SK-N-SH treated with all-trans-retinoic acid at 6 μM for 48 hours (cell line): ENCODE measurements around the gene H3-3A.

Experiments used
- ATAC-seq: fragments of 200-7000 bp; cut with Tn5 transposase; 3 replicates; pipeline ENCODE4 v1.9.1; 2020; ENCODE audit warnings: mild to moderate bottlenecking, moderate library complexity
- ARNTL ChIP-seq: fragments of 450-650 bp; formaldehyde crosslinking; IDR thresholded peaks from 2 replicates; pipeline ENCODE4 v1.5.0; 2020; ENCODE audit warnings: low read depth, mild to moderate bottlenecking, moderate library complexity, borderline replicate concordance
- BACH2 ChIP-seq: fragments of 250-450 bp; sonication (Bioruptor Pico); IDR thresholded peaks from 2 replicates; pipeline ENCODE4 v1.9.0; 2021; ENCODE audit warnings: mild to moderate bottlenecking, borderline replicate concordance
- CSDC2 ChIP-seq: fragments of 250-450 bp; sonication (Bioruptor Pico); IDR thresholded peaks from 2 replicates; pipeline ENCODE4 v1.5.0; 2020; ENCODE audit warnings: mild to moderate bottlenecking, moderate library complexity
- ESRRG ChIP-seq: fragments of 250-450 bp; sonication (Bioruptor Pico); IDR thresholded peaks from 2 replicates; pipeline ENCODE4 v1.6.1; 2021; ENCODE audit warnings: mild to moderate bottlenecking
- GLIS3 ChIP-seq: fragments of 250-450 bp; sonication (Bioruptor Pico); IDR thresholded peaks from 2 replicates; pipeline ENCODE4 v1.5.0; 2020; ENCODE audit warnings: mild to moderate bottlenecking, moderate library complexity
- ISL1 ChIP-seq: fragments of 250-450 bp; sonication (Bioruptor Pico); IDR thresholded peaks from 2 replicates; pipeline ENCODE4 v2.1.2; 2022; ENCODE audit warnings: mild to moderate bottlenecking, moderate library complexity
- OSR1 ChIP-seq: fragments of 250-450 bp; sonication (Bioruptor Pico); IDR thresholded peaks from 2 replicates; pipeline ENCODE4 v1.8.0; 2022; ENCODE audit warnings: moderate library complexity, mild to moderate bottlenecking, inconsistent platforms
- PPARA ChIP-seq: fragments of 250-450 bp; sonication (Bioruptor Pico); IDR thresholded peaks from 2 replicates; pipeline ENCODE4 v1.5.0; 2020; ENCODE audit warnings: mild to moderate bottlenecking, borderline replicate concordance
- RARB ChIP-seq: fragments of 250-450 bp; sonication (Bioruptor Pico); IDR thresholded peaks from 2 replicates; pipeline ENCODE4 v1.8.0; 2021; ENCODE audit warnings: mild to moderate bottlenecking, moderate library complexity
- TCF4 ChIP-seq: fragments of 250-450 bp; sonication (Bioruptor Pico); IDR thresholded peaks from 2 replicates; pipeline ENCODE4 v1.8.0; 2021; ENCODE audit warnings: mild to moderate bottlenecking, moderate library complexity, borderline replicate concordance
- TOX ChIP-seq: fragments of 250-450 bp; sonication (Bioruptor Pico); IDR thresholded peaks from 2 replicates; pipeline ENCODE4 v1.8.0; 2021; ENCODE audit warnings: mild to moderate bottlenecking, moderate library complexity, borderline replicate concordance
- ZC3H10 ChIP-seq: fragments of 250-450 bp; sonication (Bioruptor Pico); IDR thresholded peaks from 2 replicates; pipeline ENCODE4 v1.5.1; 2021; ENCODE audit warnings: mild to moderate bottlenecking, moderate library complexity
- ZFP3 ChIP-seq: fragments of 250-450 bp; sonication (Bioruptor Pico); IDR thresholded peaks from 2 replicates; pipeline ENCODE4 v1.5.0; 2020; ENCODE audit warnings: mild to moderate bottlenecking, moderate library complexity
- ZFP30 ChIP-seq: fragments of 450-650 bp; formaldehyde crosslinking; IDR thresholded peaks from 2 replicates; pipeline ENCODE4 v1.5.0; 2022; ENCODE audit warnings: mild to moderate bottlenecking, moderate library complexity
- ZNF565 ChIP-seq: fragments of 450-650 bp; formaldehyde crosslinking; conservative IDR thresholded peaks from 2 replicates; pipeline ENCODE4 v1.5.0; 2020; ENCODE audit warnings: low read depth, mild to moderate bottlenecking, moderate library complexity
- ZNF8 ChIP-seq: fragments of 450-650 bp; formaldehyde crosslinking; IDR thresholded peaks from 2 replicates; pipeline ENCODE4 v1.5.0; 2020; ENCODE audit warnings: mild to moderate bottlenecking, moderate library complexity
- TF ChIP-seq, protein P1 (sequence below): fragments of 250-450 bp; sonication (Bioruptor Pico); IDR thresholded peaks from 2 replicates; pipeline ENCODE4 v1.5.1; 2020; ENCODE audit warnings: low read depth, mild to moderate bottlenecking, moderate library complexity
- TF ChIP-seq, protein P2 (sequence below): fragments of 250-450 bp; sonication (Bioruptor Pico); IDR thresholded peaks from 2 replicates; pipeline ENCODE4 v1.8.0; 2020; ENCODE audit warnings: mild to moderate bottlenecking, moderate library complexity, borderline replicate concordance
- TF ChIP-seq, protein P3 (sequence below): fragments of 250-450 bp; sonication (Bioruptor Pico); IDR thresholded peaks from 2 replicates; pipeline ENCODE4 v1.8.0; 2021; ENCODE audit warnings: low read depth, mild to moderate bottlenecking, moderate library complexity, borderline replicate concordance
- TF ChIP-seq, protein P4 (sequence below): fragments of 250-450 bp; sonication (Bioruptor Pico); IDR thresholded peaks from 2 replicates; pipeline ENCODE4 v1.5.0; 2020; ENCODE audit warnings: mild to moderate bottlenecking, moderate library complexity
- TF ChIP-seq, protein P5 (sequence below): fragments of 250-450 bp; sonication (Bioruptor Pico); IDR thresholded peaks from 2 replicates; pipeline ENCODE4 v1.5.1; 2021; ENCODE audit warnings: mild to moderate bottlenecking, moderate library complexity

Gene H3-3A

DNA sequence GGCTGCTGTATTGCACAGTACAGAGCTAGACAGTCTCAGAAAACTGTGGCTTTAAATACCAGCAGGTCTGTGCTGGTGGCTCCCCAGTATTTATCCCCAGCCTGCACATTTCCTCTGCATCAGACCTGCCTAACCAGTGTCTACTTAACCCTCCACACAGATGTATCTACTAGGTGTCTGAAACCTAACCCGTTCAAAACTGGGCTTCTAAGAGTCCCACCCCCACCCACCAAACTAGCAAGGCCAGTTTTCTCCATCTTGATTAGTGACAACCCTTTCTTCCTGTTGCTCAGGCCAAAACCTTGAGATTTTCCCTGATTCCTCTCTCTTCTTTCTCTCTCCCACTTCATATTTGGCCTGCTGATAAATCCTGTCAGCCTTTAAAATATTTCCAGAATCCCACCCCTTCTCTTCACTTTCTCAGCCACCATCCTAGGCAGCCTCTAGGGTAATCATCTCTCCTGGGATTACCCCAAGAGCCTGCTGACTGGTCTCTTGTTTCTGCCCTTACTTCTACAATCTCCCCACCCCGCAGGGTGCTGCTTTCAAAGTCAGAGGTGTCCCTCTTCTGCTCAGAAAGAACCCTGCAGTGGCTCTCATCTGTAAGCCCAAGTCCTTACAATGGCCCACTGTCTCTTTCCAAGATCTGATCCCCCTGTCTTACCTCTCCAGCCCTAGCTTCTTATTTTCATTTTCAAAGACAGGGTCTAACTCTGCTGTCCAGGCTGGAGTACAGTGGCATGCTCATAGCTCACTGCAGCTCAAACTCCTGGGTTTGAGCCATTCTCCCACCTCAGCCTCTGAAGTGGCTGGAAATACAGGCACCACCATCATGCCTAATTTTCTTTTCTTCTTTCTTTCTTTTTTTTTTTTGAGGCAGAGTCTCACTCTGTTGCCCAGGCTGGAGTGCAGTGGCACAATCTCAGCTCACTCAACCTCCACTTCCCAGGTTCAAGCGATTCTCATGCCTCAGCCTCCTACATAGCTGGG lies 45.2 kb downstream of the H3-3A start:
- no peak for ATAC-seq
- TF ChIP-seq BACH2 (CRISPR knock-in tag) (no peak), ISL1 (CRISPR knock-in tag) (no peak), PPARA (CRISPR knock-in tag) (no peak), ZFP3 (CRISPR knock-in tag) (no peak), ZNF8 (CRISPR knock-in tag) (no peak), ZNF565 (CRISPR knock-in tag) (no peak), CSDC2 (CRISPR knock-in tag) (no peak), ARNTL (no peak), ZFP30 (CRISPR knock-in tag) (no peak), RARB (CRISPR knock-in tag) (no peak), TCF4 (CRISPR knock-in tag) (no peak), GLIS3 (CRISPR knock-in tag) (no peak), ESRRG (CRISPR knock-in tag) (no peak)
- TF ChIP-seq, protein P1, sequence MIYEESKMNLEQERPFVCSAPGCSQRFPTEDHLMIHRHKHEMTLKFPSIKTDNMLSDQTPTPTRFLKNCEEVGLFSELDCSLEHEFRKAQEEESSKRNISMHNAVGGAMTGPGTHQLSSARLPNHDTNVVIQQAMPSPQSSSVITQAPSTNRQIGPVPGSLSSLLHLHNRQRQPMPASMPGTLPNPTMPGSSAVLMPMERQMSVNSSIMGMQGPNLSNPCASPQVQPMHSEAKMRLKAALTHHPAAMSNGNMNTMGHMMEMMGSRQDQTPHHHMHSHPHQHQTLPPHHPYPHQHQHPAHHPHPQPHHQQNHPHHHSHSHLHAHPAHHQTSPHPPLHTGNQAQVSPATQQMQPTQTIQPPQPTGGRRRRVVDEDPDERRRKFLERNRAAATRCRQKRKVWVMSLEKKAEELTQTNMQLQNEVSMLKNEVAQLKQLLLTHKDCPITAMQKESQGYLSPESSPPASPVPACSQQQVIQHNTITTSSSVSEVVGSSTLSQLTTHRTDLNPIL: no peak
- TF ChIP-seq, protein P2, sequence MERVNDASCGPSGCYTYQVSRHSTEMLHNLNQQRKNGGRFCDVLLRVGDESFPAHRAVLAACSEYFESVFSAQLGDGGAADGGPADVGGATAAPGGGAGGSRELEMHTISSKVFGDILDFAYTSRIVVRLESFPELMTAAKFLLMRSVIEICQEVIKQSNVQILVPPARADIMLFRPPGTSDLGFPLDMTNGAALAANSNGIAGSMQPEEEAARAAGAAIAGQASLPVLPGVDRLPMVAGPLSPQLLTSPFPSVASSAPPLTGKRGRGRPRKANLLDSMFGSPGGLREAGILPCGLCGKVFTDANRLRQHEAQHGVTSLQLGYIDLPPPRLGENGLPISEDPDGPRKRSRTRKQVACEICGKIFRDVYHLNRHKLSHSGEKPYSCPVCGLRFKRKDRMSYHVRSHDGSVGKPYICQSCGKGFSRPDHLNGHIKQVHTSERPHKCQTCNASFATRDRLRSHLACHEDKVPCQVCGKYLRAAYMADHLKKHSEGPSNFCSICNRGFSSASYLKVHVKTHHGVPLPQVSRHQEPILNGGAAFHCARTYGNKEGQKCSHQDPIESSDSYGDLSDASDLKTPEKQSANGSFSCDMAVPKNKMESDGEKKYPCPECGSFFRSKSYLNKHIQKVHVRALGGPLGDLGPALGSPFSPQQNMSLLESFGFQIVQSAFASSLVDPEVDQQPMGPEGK (CRISPR knock-in tag): no peak
- TF ChIP-seq, protein P3, sequence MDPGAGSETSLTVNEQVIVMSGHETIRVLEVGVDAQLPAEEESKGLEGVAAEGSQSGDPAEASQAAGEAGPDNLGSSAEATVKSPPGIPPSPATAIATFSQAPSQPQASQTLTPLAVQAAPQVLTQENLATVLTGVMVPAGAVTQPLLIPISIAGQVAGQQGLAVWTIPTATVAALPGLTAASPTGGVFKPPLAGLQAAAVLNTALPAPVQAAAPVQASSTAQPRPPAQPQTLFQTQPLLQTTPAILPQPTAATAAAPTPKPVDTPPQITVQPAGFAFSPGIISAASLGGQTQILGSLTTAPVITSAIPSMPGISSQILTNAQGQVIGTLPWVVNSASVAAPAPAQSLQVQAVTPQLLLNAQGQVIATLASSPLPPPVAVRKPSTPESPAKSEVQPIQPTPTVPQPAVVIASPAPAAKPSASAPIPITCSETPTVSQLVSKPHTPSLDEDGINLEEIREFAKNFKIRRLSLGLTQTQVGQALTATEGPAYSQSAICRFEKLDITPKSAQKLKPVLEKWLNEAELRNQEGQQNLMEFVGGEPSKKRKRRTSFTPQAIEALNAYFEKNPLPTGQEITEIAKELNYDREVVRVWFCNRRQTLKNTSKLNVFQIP (CRISPR knock-in tag): no peak

DNA sequence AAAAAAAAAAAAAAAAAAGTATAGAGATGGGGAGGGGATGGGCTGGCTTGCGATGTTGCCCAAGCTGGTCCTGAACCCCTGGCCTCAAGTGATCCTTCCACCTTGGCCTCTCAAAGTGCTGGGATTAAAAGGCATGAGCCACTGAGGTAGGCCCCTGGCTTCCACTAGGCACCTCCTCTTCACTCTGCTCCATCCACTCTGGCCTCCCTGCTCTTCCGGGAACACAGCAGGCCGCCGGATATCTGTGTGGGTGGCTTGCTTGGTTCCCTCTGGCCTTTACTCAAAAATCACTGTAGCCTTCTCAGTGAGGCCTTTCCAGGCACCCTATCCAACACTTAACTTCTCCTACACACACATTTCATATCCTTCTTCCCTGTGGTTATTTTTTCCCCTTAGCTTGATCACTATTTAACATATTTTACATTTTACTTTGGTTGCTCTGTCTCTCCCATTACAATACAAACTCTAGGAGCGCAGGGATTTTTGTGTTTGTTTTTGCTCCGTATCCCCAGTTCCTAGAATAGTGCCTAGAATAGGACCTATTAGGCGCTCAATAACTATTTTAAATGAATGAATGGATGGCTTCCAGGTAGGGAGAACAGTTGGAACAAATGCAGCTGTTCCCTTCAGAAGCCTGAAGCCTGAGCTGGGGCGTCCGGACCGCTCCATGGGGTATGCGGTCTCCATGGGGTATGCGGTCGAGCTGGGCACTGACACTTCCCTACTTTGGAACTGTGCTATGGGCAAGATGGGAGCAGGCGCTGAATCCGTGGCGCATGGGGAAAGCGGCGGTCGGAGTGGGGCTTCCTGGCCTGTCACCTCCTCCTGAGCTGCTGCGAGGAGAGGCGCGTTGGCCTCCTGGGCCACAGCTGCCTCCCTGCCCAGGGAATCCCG lies 46.7 kb downstream of the H3-3A start:
- ATAC-seq: peak; percentile 59
- TF ChIP-seq TOX (no peak), ZNF565 (CRISPR knock-in tag) (no peak), RARB (CRISPR knock-in tag) (no peak), ZNF8 (CRISPR knock-in tag) (no peak), ARNTL (no peak), ISL1 (CRISPR knock-in tag) (no peak), ESRRG (CRISPR knock-in tag) (no peak), PPARA (CRISPR knock-in tag) (no peak), OSR1 (CRISPR knock-in tag) (no peak), ZC3H10 (CRISPR knock-in tag) (no peak), GLIS3 (CRISPR knock-in tag) (no peak), TCF4 (CRISPR knock-in tag) (no peak)
- TF ChIP-seq, protein P1: no peak
- TF ChIP-seq, protein P3 (CRISPR knock-in tag): no peak
- TF ChIP-seq, protein P4, sequence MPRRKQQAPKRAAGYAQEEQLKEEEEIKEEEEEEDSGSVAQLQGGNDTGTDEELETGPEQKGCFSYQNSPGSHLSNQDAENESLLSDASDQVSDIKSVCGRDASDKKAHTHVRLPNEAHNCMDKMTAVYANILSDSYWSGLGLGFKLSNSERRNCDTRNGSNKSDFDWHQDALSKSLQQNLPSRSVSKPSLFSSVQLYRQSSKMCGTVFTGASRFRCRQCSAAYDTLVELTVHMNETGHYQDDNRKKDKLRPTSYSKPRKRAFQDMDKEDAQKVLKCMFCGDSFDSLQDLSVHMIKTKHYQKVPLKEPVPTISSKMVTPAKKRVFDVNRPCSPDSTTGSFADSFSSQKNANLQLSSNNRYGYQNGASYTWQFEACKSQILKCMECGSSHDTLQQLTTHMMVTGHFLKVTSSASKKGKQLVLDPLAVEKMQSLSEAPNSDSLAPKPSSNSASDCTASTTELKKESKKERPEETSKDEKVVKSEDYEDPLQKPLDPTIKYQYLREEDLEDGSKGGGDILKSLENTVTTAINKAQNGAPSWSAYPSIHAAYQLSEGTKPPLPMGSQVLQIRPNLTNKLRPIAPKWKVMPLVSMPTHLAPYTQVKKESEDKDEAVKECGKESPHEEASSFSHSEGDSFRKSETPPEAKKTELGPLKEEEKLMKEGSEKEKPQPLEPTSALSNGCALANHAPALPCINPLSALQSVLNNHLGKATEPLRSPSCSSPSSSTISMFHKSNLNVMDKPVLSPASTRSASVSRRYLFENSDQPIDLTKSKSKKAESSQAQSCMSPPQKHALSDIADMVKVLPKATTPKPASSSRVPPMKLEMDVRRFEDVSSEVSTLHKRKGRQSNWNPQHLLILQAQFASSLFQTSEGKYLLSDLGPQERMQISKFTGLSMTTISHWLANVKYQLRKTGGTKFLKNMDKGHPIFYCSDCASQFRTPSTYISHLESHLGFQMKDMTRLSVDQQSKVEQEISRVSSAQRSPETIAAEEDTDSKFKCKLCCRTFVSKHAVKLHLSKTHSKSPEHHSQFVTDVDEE: no peak
- TF ChIP-seq, protein P5, sequence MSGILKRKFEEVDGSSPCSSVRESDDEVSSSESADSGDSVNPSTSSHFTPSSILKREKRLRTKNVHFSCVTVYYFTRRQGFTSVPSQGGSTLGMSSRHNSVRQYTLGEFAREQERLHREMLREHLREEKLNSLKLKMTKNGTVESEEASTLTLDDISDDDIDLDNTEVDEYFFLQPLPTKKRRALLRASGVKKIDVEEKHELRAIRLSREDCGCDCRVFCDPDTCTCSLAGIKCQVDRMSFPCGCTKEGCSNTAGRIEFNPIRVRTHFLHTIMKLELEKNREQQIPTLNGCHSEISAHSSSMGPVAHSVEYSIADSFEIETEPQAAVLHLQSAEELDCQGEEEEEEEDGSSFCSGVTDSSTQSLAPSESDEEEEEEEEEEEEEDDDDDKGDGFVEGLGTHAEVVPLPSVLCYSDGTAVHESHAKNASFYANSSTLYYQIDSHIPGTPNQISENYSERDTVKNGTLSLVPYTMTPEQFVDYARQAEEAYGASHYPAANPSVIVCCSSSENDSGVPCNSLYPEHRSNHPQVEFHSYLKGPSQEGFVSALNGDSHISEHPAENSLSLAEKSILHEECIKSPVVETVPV (CRISPR knock-in tag): no peak
- TF ChIP-seq, protein P2 (CRISPR knock-in tag): no peak
